Sigmoid colon (tissue), 7 donors: Measurements from ENCODE around the gene ACBD6. TPM values are rescaled to one million over a fixed set of nuclear protein-coding genes. Genes with fewer than 3 reads are reported as not detected.

Experiments used
- DNase-seq: peaks from one replicate; pipeline ENCODE4 v3.0.0-alpha.2; 2019
- H3K27ac ChIP-seq, 4 donors: fragments of 200-600 bp; sonication (generic); one replicate each; pipeline ENCODE4 v1.5.1; 2016 to 2019; ENCODE audit warnings: mild to moderate bottlenecking in 1 of 4
- H3K27me3 ChIP-seq, 3 donors: fragments of 200-600 bp; sonication (generic); one replicate each; pipeline ENCODE4 v1.5.1; 2019; ENCODE audit warnings: mild to moderate bottlenecking in 1 of 3
- H3K36me3 ChIP-seq, 4 donors: fragments of 200-600 bp; sonication (generic); one replicate each; pipeline ENCODE4 v1.5.1; 2016 to 2019
- H3K4me1 ChIP-seq, 4 donors: fragments of 200-600 bp; sonication (generic); one replicate each; pipeline ENCODE4 v1.5.1; 2017 to 2019
- H3K4me3 ChIP-seq, 4 donors: fragments of 200-600 bp; sonication (generic); one replicate each; pipeline ENCODE4 v1.5.1; 2017 to 2019; ENCODE audit warnings: mild to moderate bottlenecking in 2 of 4, moderate library complexity in 1 of 4
- H3K9me3 ChIP-seq, 4 donors: fragments of 200-600 bp in 3 of 4; sonication (generic) in 3 of 4; one replicate each; pipeline versions ENCODE4 v1.5.1 to v1.6.1; 2013 to 2019
- EP300 ChIP-seq, 4 donors: sonication (generic); formaldehyde crosslinking; IDR thresholded peaks; one replicate each; pipeline ENCODE4 v1.6.1; 2017; ENCODE audit warnings: antibody characterized with exemption in 4 of 4
- POLR2A ChIP-seq, 2 donors: fragments of 450-650 bp; IDR thresholded peaks; one replicate each; pipeline ENCODE4 v1.6.1; 2016; ENCODE audit warnings: antibody characterized with exemption in 2 of 2, mild to moderate bottlenecking in 2 of 2, moderate library complexity in 2 of 2
- POLR2AphosphoS5 ChIP-seq, 4 donors: sonication (generic); formaldehyde crosslinking; IDR thresholded peaks; one replicate each; pipeline ENCODE4 v1.6.1; 2017; ENCODE audit warnings: antibody characterized with exemption in 4 of 4
- WGBS, 2 donors: extraction: QIAGEN DNeasy Blood & Tissue Kit; methylation state at CpG; one replicate each; pipeline ENCODE4 v1.1.7; 2013; 5-methylcytosine and 5-hydroxymethylcytosine counted together
- intact Hi-C: fragments of 100-400 bp; cut with DNase I; formaldehyde crosslinking; loops from one replicate; pipeline ENCODE4 v1.15.1; 2023
- polyA plus RNA-seq, 3 donors: library from polyadenylated mRNA; stranded (reverse); fragments of 200-250 nt; gene quantifications; one replicate each; pipeline ENCODE4 v1.2.3, GENCODE V29; 2013
- total RNA-seq, 4 donors: library from RNA; depleted of rRNA; stranded (reverse); fragments of >200 nt; gene quantifications; one replicate each; pipeline ENCODE4 v1.1.0, GENCODE V29; 2016
- TF ChIP-seq, protein P1 (sequence below), 4 experiments: fragments of 450-650 bp in 3 of 4; fragments of 200-600 bp in 1 of 4; IDR thresholded peaks; one replicate each; pipeline ENCODE4 v1.5.1; 2016 to 2019; ENCODE audit warnings: antibody characterized with exemption in 4 of 4, mild to moderate bottlenecking in 3 of 4, moderate library complexity in 2 of 4
- donor health status: healthy with polysubstance abuse.
- donor health status: Bipolar disorder and iron deficiency.
- donor health status: healthy.

Gene ACBD6
- total and polyA plus RNA-seq, 7 donors: 11.4 to 40.8 (median 35.5) TPM

DNA sequence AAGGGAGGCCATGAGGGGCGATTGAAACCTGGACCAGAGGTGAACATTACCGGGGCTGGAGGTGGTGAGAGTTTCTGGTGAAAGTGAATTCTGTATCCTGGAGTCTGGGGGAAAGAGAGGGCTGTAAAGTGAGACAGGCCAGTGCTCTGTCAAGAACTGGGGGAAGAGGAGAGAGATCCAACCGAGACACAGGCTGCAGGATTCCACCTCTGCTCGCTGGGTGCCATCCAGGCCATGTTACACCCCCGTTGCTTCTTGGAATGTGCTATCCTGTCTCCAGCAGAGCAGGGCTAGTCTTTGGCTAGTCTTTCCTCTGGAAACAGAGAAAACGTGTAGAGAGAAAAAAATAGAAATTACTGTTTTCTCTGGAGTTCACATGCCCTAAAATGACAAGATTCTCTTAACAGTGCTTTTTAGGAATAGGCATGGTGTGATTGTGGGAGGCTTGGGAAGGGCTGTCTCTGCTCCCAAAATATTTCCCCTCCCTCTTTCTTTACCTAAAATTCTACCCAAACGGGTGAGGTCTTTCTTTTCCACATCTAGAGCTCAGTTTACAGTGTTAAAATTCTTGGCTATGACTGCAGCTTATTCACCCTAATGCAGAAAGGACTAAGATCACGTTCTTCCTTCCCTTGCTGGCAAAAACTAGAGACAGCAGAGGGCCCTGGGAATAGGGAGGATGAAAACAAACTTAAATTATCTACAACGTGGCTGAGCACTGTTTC, 39.9 kb upstream of the ACBD6 start:
- Histone ChIP-seq H3K27me3 (no peaks in the 10 kb centered on the region), H3K36me3 (no peaks in the 10 kb centered on the region), H3K4me1 (peaks cover 0 to 16% (median 12%) of the 10 kb centered on the region in 4 donors), H3K9me3 (no peaks in the 10 kb centered on the region), H3K4me3 (no peak overlapping the region), H3K27ac (peak overlapping the region in 3 of 4 donors; percentile 29 to 69 (median 39))
- WGBS, 2 donors: 69 to 70% methylated on average over 9 of the region's 9 CpGs
- TF ChIP-seq EP300 (IDR thresholded peaks at IDR 0.05): no peak
- TF ChIP-seq POLR2AphosphoS5 (IDR thresholded peaks at IDR 0.05): no peak
- no peak for TF ChIP-seq POLR2A (IDR thresholded peaks at IDR 0.05)
- TF ChIP-seq, protein P1, sequence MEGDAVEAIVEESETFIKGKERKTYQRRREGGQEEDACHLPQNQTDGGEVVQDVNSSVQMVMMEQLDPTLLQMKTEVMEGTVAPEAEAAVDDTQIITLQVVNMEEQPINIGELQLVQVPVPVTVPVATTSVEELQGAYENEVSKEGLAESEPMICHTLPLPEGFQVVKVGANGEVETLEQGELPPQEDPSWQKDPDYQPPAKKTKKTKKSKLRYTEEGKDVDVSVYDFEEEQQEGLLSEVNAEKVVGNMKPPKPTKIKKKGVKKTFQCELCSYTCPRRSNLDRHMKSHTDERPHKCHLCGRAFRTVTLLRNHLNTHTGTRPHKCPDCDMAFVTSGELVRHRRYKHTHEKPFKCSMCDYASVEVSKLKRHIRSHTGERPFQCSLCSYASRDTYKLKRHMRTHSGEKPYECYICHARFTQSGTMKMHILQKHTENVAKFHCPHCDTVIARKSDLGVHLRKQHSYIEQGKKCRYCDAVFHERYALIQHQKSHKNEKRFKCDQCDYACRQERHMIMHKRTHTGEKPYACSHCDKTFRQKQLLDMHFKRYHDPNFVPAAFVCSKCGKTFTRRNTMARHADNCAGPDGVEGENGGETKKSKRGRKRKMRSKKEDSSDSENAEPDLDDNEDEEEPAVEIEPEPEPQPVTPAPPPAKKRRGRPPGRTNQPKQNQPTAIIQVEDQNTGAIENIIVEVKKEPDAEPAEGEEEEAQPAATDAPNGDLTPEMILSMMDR (IDR thresholded peaks at IDR 0.05): no peak
- intact Hi-C loops: no loop called here
- no peak for DNase-seq

DNA sequence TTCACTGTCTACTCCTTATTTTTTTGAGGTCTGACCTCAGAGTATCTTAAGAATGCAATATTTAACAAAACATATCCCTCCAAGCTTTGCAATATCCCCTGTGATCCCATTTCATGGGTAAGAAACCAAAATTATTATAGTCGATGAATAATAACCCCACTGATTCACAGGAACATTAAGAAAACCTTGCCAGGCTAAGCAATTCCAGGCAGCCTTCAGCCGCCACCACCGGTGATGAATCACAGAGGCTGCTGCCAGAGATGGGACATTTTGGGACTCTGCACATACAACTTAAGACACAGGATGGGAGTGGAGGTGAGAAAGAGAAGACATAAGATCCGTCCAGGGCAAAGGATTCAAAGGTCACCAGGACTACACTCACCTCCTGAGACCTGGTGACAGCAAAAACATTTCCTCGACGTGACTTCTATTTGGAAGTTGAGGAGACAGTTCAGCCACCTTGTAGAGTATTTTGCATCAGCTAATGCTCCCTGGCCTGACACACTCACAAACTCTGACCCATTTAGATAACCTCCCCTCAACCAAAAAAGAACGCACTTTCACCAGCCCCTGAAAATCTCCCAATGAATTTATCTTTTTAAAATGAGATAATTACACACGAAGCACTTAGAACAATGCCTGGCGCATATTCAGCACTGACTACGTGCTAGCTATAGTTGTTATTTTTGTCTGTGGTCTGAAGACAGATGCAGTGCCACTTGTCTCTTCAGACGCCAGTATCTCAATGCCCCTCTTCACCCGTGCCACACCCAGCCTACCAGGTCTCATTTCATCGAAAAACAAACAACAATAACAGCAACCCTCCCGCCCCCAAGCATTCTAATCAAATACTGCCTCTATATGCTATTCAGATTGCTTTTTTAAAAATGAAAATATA, 38.6 kb upstream of the ACBD6 start:
- H3K27ac ChIP-seq: peak overlapping the region in 1 of 4 donors; percentile 69
- DNase-seq: no peak
- no peak for TF ChIP-seq POLR2AphosphoS5 (IDR thresholded peaks at IDR 0.05)
- TF ChIP-seq, protein P1 (IDR thresholded peaks at IDR 0.05): no peak
- TF ChIP-seq EP300 (IDR thresholded peaks at IDR 0.05): no peak
- no peak for TF ChIP-seq POLR2A (IDR thresholded peaks at IDR 0.05)

GRCh38 chr1:180539136-180539535, 36.8 kb upstream of the ACBD6 start:
- TF ChIP-seq EP300 (IDR thresholded peaks at IDR 0.05) (no peak), POLR2AphosphoS5 (IDR thresholded peaks at IDR 0.05) (no peak), POLR2A (IDR thresholded peaks at IDR 0.05) (no peak)
- TF ChIP-seq, protein P1 (IDR thresholded peaks at IDR 0.05): no peak
- Histone ChIP-seq H3K9me3 (no peaks in the 10 kb centered on the region), H3K4me3 (no peak overlapping the region), H3K27me3 (no peaks in the 10 kb centered on the region), H3K36me3 (no peaks in the 10 kb centered on the region), H3K4me1 (peaks cover 0 to 16% (median 12%) of the 10 kb centered on the region in 4 donors), H3K27ac (no peak overlapping the region)
- intact Hi-C loops: no loop called here
- DNase-seq: no peak
- WGBS, 2 donors: 95 to 96% methylated on average over 7 of the region's 7 CpGs

More for the DNA sequence above, 38.6 kb upstream of the ACBD6 start:
- Histone ChIP-seq H3K4me3 (no peak overlapping the region), H3K4me1 (peaks cover 0 to 16% (median 12%) of the 10 kb centered on the region in 4 donors), H3K9me3 (no peaks in the 10 kb centered on the region), H3K27me3 (no peaks in the 10 kb centered on the region), H3K36me3 (no peaks in the 10 kb centered on the region)
- intact Hi-C loops: no loop called here
- WGBS, 2 donors: 82 to 86% methylated on average over 14 of the region's 14 CpGs

GRCh38 chr1:180536821-180537372, 34.5 kb upstream of the ACBD6 start:
- H3K27ac ChIP-seq: no peak overlapping the region
- WGBS, 2 donors: 89% methylated on average over 7 of the region's 7 CpGs
- peaks cover 0 to 1% (median under 1%) of the 10 kb centered on the region in 4 donors for H3K4me1 ChIP-seq
- TF ChIP-seq EP300 (IDR thresholded peaks at IDR 0.05): no peak
- TF ChIP-seq, protein P1 (IDR thresholded peaks at IDR 0.05): no peak
- no peak for TF ChIP-seq POLR2A (IDR thresholded peaks at IDR 0.05)
- no peak for TF ChIP-seq POLR2AphosphoS5 (IDR thresholded peaks at IDR 0.05)
- H3K4me3 ChIP-seq: no peak overlapping the region
- intact Hi-C loops: no loop called here
- no peaks in the 10 kb centered on the region for H3K36me3 ChIP-seq
- H3K27me3 ChIP-seq: no peaks in the 10 kb centered on the region
- no peak for DNase-seq
- no peaks in the 10 kb centered on the region for H3K9me3 ChIP-seq
